Hindlimb muscle (tissue), 1 donor: ENCODE results near the gene MDC1. TPM values are rescaled to one million over a fixed set of nuclear protein-coding genes. Genes with fewer than 3 reads are reported as not detected.

Source experiments
- DNase-seq: peaks from one replicate; pipeline ENCODE4 v3.0.0-alpha.2; 2013
- polyA plus RNA-seq: library from polyadenylated mRNA; unstranded; fragments of 120-200 nt; gene quantifications from one replicate; pipeline ENCODE4 v1.2.1, GENCODE V29; 2013; ENCODE audit not compliant: insufficient read length

MDC1 gene
- polyA plus RNA-seq, 1 donor: 27.0 TPM

- no peak for DNase-seq
Measured at GRCh38 chr6:30700340-30700739, 16.7 kb downstream of the MDC1 start.

GRCh38 chr6:30696432-30696831, 20.6 kb downstream of the MDC1 start:
- DNase-seq: no peak

- no peak for DNase-seq
Measured at GRCh38 chr6:30691208-30691847, 25.8 kb downstream of the MDC1 start.

- peak; percentile 93 for DNase-seq
Measured at GRCh38 chr6:30690403-30691207, 26.5 kb downstream of the MDC1 start, which contains the start of gene NRM. NRM (minus strand) TSS chr6:30690984; CDS start chr6:30690974, 10 bp downstream.

GRCh38 chr6:30689985-30690384, 27.1 kb downstream of the MDC1 start:
- no peak for DNase-seq

- no peak for DNase-seq
Measured at GRCh38 chr6:30689022-30689865, 27.8 kb downstream of the MDC1 start.

- no peak for DNase-seq
Measured at GRCh38 chr6:30688569-30688968, 28.5 kb downstream of the MDC1 start.

GRCh38 chr6:30687659-30688431, 29.2 kb downstream of the MDC1 start:
- no peak for DNase-seq

- peak; percentile 95 for DNase-seq
Measured at GRCh38 chr6:30686908-30687658, 30.0 kb downstream of the MDC1 start.

GRCh38 chr6:30686009-30686907, 30.8 kb downstream of the MDC1 start, which contains the start of gene PPP1R18:
PPP1R18 (minus strand) TSS chr6:30686645; CDS start chr6:30686018, 627 bp downstream.
- peak; percentile 80 for DNase-seq

GRCh38 chr6:30685157-30686008, 31.7 kb downstream of the MDC1 start:
- no peak for DNase-seq

- no peak for DNase-seq
Measured at GRCh38 chr6:30684386-30685156, 32.5 kb downstream of the MDC1 start.

- DNase-seq: no peak
Measured at GRCh38 chr6:30683980-30684338, 33.1 kb downstream of the MDC1 start.

GRCh38 chr6:30683183-30683979, 33.7 kb downstream of the MDC1 start:
- DNase-seq: no peak

GRCh38 chr6:30682143-30683117, 34.7 kb downstream of the MDC1 start:
- DNase-seq: peak; percentile 63

GRCh38 chr6:30681766-30682142, 35.3 kb downstream of the MDC1 start:
- DNase-seq: no peak
